SK-N-SH (cell line): Measurements from ENCODE around the gene KRTAP10-2.

Experiments used
- CTCF ChIP-seq: fragments of 200-600 bp; sonication (generic); IDR thresholded peaks from 2 replicates; pipeline ENCODE4 v1.6.1; 2017; ENCODE audit warnings: antibody characterized with exemption, mild to moderate bottlenecking, moderate library complexity
- TAF1 ChIP-seq: IDR thresholded peaks from 2 replicates; pipeline ENCODE4 v1.6.1; 2012; ENCODE audit warnings: low read depth, mild to moderate bottlenecking, low read length, moderate library complexity, borderline replicate concordance

DNA sequence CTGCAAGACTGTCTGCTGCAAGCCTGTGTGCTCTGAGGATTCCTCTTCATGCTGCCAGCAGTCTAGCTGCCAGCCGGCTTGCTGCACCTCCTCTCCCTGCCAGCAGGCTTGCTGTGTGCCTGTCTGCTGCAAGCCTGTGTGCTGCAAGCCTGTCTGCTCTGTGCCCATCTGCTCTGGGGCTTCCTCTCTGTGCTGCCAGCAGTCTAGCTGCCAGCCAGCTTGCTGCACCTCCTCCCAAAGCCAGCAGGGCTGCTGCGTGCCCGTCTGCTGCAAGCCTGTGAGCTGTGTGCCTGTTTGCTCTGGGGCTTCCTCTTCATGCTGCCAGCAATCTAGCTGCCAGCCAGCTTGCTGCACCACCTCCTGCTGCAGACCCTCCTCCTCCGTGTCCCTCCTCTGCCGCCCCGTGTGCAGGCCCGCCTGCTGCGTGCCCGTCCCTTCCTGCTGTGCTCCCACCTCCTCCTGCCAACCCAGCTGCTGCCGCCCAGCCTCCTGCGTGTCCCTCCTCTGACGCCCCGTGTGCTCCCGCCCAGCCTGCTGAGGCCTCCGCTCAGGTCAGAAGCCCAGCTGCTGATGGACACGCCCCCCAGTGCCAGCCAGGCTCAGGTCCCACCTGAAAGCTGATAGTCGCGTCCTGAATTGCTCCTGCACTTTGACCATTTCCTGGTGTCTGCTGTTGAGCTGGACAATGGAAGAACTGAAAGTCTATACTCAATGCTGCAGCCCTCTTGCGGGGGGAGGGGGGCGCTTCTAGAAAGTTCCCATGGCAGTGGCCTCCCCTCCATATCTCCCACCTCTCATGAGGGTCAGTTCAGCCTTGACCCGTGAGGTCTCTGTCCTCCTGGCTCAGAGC, 23.4 kb upstream of the KRTAP10-2 start:
- no peak for TF ChIP-seq CTCF
- no peak for TF ChIP-seq TAF1
